ENCODE data around the gene ZFYVE26. TPM values are rescaled to one million over a fixed set of nuclear protein-coding genes. Genes with fewer than 3 reads are reported as not detected.

ZFYVE26 gene
- total RNA-seq, 1 experiment from 2014 or later: 21.1 TPM

DNA sequence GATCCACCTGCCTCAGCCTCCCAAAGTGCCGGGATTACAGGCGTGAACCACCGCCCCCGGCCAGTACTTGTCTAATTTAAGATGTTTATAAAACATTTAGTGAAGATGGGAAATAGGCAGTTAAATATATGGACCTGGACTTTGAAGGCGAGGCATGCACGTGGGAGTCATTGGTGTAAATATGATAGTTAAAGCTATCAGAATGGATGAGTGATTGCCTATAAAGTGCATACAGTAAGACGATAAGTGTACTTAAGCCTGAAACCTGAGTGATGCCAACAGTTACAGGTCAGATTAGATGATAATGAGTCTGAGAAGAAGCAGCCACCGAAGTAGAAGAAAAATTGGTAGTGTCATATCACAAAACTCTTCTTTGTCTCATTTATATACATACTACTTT lies 14.7 kb upstream of the ZFYVE26 start:
- Histone ChIP-seq H3K27ac (ENCODE audit: low read length) (no peak overlapping the region), H3F3A (ENCODE audit: low read length, unreplicated experiment) (no peaks in the 10 kb centered on the region), H3K9me2 (replicated peaks; ENCODE audit: low read length) (no peaks in the 10 kb centered on the region), H3K4me1 (ENCODE audit: insufficient read depth, low read length) (peaks cover 7% of the 10 kb centered on the region; the same call in 1 of the 2 replicates), H3K4me3 (ENCODE audit: low read length) (no peak overlapping the region), H3K4me2 (ENCODE audit: low read length) (no peak overlapping the region), H3K9me3 (ENCODE audit: low read length) (no peaks in the 10 kb centered on the region), H3K9ac (ENCODE audit: low read length) (no peak overlapping the region), H2AFZ (ENCODE audit: low read length) (no peak overlapping the region), H4K20me1 (ENCODE audit: low read length) (no peaks in the 10 kb centered on the region), H3K36me3 (ENCODE audit: low read depth, low read length) (no peaks in the 10 kb centered on the region), H3K79me2 (ENCODE audit: low read length) (no peaks in the 10 kb centered on the region), H3K27me3 (ENCODE audit: low read length) (no peaks in the 10 kb centered on the region)
- intact Hi-C loops (cut with micrococcal nuclease): no loop called here
- CTCF ChIA-PET: interaction anchor here (0.6 kb wide), 1 partner anchor 60 kb away, joined by 3 read pairs; no protein-coding TSS in a partner anchor
- no TSS peak for BruUV-seq (replicated peaks)
- POLR2A ChIA-PET (ENCODE audit: unreplicated experiment): no interaction called here
- no peak for ATAC-seq
- DNase-seq: no peak
- no peak for TF ChIP-seq EZH2 (IDR thresholded peaks at IDR 0.05; ENCODE audit: low read length, unreplicated experiment)
- TF ChIP-seq, protein P1, sequence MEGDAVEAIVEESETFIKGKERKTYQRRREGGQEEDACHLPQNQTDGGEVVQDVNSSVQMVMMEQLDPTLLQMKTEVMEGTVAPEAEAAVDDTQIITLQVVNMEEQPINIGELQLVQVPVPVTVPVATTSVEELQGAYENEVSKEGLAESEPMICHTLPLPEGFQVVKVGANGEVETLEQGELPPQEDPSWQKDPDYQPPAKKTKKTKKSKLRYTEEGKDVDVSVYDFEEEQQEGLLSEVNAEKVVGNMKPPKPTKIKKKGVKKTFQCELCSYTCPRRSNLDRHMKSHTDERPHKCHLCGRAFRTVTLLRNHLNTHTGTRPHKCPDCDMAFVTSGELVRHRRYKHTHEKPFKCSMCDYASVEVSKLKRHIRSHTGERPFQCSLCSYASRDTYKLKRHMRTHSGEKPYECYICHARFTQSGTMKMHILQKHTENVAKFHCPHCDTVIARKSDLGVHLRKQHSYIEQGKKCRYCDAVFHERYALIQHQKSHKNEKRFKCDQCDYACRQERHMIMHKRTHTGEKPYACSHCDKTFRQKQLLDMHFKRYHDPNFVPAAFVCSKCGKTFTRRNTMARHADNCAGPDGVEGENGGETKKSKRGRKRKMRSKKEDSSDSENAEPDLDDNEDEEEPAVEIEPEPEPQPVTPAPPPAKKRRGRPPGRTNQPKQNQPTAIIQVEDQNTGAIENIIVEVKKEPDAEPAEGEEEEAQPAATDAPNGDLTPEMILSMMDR (conservative IDR thresholded peaks at IDR 0.05; ENCODE audit: low read depth, low read length): no peak

DNA sequence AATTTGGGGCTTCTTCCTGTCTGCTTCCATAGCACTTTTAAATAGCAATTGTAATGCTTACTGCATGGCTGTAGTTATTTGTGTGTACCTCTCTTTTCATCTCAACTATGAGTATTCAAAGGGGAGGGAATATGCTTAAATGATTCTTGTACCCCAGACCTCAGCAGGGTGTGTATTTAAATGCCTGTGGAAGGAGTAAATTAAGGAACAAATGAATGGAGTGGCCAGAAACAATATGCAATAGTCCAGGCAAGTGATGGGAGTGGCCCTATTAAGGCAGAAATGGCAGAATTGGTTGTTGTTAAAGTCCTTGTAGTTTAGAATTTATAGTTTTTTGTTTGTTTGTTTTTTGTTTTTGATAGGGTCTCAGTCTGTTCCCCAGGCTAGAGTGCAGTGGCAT lies 4.7 kb upstream of the ZFYVE26 start:
- ChIA-PET POLR2A (ENCODE audit: unreplicated experiment) (no interaction called here), CTCF (no interaction called here)

DNA sequence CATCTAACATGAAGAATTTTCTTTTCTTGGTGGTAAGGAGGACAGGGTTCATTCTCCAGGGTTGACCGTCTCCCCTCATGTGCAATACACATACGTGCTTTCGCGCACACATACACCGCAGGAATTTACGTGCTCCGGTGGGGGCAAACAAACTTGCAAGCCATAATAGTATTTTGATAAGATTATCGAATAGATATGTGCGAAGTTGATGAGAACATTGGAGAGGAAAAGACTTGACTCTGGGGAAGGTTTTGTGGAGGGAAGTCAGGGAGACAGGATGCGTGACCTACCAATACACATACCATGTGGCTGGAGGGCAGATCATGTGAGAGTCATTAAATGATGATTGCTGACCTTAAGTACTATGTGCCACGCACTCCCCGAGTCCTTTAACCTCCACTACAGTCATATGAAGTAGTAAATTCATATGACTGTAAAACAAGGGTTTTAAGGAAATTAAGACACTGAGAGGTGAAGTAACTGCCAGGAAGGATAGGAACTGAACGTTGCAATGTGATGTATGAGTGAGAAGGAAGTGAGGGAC lies 4.1 kb upstream of the ZFYVE26 start:
- no TSS peak for BruUV-seq (replicated peaks)
- peaks cover 5% of the 10 kb centered on the region for H3K79me2 ChIP-seq (ENCODE audit: low read length)
- POLR2A ChIA-PET (ENCODE audit: unreplicated experiment): interaction anchor here (0.7 kb wide), 1 partner anchor 628 kb away, joined by 3 read pairs; no protein-coding TSS in a partner anchor
- H3K36me3 ChIP-seq (ENCODE audit: low read depth, low read length): no peaks in the 10 kb centered on the region
- no peak for ATAC-seq
- no peaks in the 10 kb centered on the region for H3F3A ChIP-seq (ENCODE audit: low read length, unreplicated experiment)
- DNase-seq: peak; percentile 13
- H3K9ac ChIP-seq (ENCODE audit: low read length): peak overlapping the region; percentile 88
- H2AFZ ChIP-seq (ENCODE audit: low read length): peak overlapping the region; percentile 100
- H3K9me2 ChIP-seq (replicated peaks; ENCODE audit: low read length): no peaks in the 10 kb centered on the region
- H3K4me3 ChIP-seq (ENCODE audit: low read length): peak overlapping the region; percentile 91
- peaks cover 16% of the 10 kb centered on the region for H3K4me1 ChIP-seq (ENCODE audit: insufficient read depth, low read length)
- H4K20me1 ChIP-seq (ENCODE audit: low read length): no peaks in the 10 kb centered on the region
- TF ChIP-seq, protein P1 (conservative IDR thresholded peaks at IDR 0.05; ENCODE audit: low read depth, low read length): no peak
- TF ChIP-seq EZH2 (IDR thresholded peaks at IDR 0.05; ENCODE audit: low read length, unreplicated experiment) (no peak), EZH2phosphoT487 (IDR thresholded peaks at IDR 0.05; ENCODE audit: borderline replicate concordance, low read length) (no peak)
- H3K27me3 ChIP-seq (ENCODE audit: low read length): no peaks in the 10 kb centered on the region
- H3K4me2 ChIP-seq (ENCODE audit: low read length): peak overlapping the region; percentile 96
- intact Hi-C loops (cut with micrococcal nuclease): no loop called here
- H3K27ac ChIP-seq (ENCODE audit: low read length): 0 out of 2 replicates have a peak overlapping the region, but pooled peaks have one; percentile 10
- H3K9me3 ChIP-seq (ENCODE audit: low read length): no peaks in the 10 kb centered on the region
- CTCF ChIA-PET: no interaction called here

More for the DNA sequence above, 4.7 kb upstream of the ZFYVE26 start:
- intact Hi-C loops (cut with micrococcal nuclease): no loop called here
- no peaks in the 10 kb centered on the region for H3K9me3 ChIP-seq (ENCODE audit: low read length)
- no peak for TF ChIP-seq EZH2 (IDR thresholded peaks at IDR 0.05; ENCODE audit: low read length, unreplicated experiment)
- no peak for TF ChIP-seq EZH2phosphoT487 (IDR thresholded peaks at IDR 0.05; ENCODE audit: borderline replicate concordance, low read length)
- TF ChIP-seq, protein P1 (conservative IDR thresholded peaks at IDR 0.05; ENCODE audit: low read depth, low read length): no peak
- H3K9ac ChIP-seq (ENCODE audit: low read length): no peak overlapping the region
- no peak overlapping the region for H3K27ac ChIP-seq (ENCODE audit: low read length)
- H3K9me2 ChIP-seq (replicated peaks; ENCODE audit: low read length): no peaks in the 10 kb centered on the region
- H3K4me2 ChIP-seq (ENCODE audit: low read length): peak overlapping the region; percentile 96
- H3K4me1 ChIP-seq (ENCODE audit: insufficient read depth, low read length): peaks cover 15% of the 10 kb centered on the region
- no peaks in the 10 kb centered on the region for H3K27me3 ChIP-seq (ENCODE audit: low read length)
- no peaks in the 10 kb centered on the region for H3K79me2 ChIP-seq (ENCODE audit: low read length)
- no peaks in the 10 kb centered on the region for H3K36me3 ChIP-seq (ENCODE audit: low read depth, low read length)
- peak overlapping the region; percentile 100; the same call in 1 of the 2 replicates for H2AFZ ChIP-seq (ENCODE audit: low read length)
- H4K20me1 ChIP-seq (ENCODE audit: low read length): no peaks in the 10 kb centered on the region
- DNase-seq (no peak), ATAC-seq (no peak)
- no peaks in the 10 kb centered on the region for H3F3A ChIP-seq (ENCODE audit: low read length, unreplicated experiment)
- peak overlapping the region; percentile 91 for H3K4me3 ChIP-seq (ENCODE audit: low read length)
- BruUV-seq (replicated peaks): no TSS peak
